ENCODE data around the gene PPP6R3.

- no peak for TF ChIP-seq CTCF (IDR thresholded peaks at IDR 0.05)
- TF ChIP-seq TCF7L2 (IDR thresholded peaks at IDR 0.05; ENCODE audit: low read depth, low read length), result no peak
- no peak for TF ChIP-seq SIN3A (IDR thresholded peaks at IDR 0.05; ENCODE audit: borderline replicate concordance, insufficient read depth, low read depth, low read length)
- TF ChIP-seq POLR2AphosphoS5 (IDR thresholded peaks at IDR 0.05; ENCODE audit: low read depth, low read length), result no peak
- no peak for TF ChIP-seq REST (IDR thresholded peaks at IDR 0.05; ENCODE audit: insufficient read depth in 1 of 2, low read depth in 2 of 2, low read length in 1 of 2)
These were observed 198.1 kb downstream of the PPP6R3 start for GRCh38 chr11:68658661-68659060.

All from Panc1 (cell line).